HG03095 (cell line): ENCODE results near the gene TAF4B.
"Not testable (repeated sequence)": the region's sequence is repeated elsewhere in the genome, so short reads cannot be mapped to it uniquely, and the experiment has no call there.

Experiments
- ATAC-seq: cut with Tn5 transposase; IDR thresholded peaks from one replicate; pipeline ENCODE4 v1.9.1; 2021; ENCODE audit warnings: moderate library complexity; ENCODE audit not compliant: unreplicated experiment

The TAF4B gene

GRCh38 chr18:26230497-26230896 lies 4.3 kb downstream of the TAF4B start:
- no peak for ATAC-seq

GRCh38 chr18:26233208-26233607 lies 7.0 kb downstream of the TAF4B start:
- ATAC-seq = no peak

- ATAC-seq = not testable (repeated sequence)
Observed at GRCh38 chr18:26237363-26237762, 11.1 kb downstream of the TAF4B start.

- not testable (repeated sequence) for ATAC-seq
Observed at GRCh38 chr18:26238718-26239117, 12.5 kb downstream of the TAF4B start.

- not testable (repeated sequence) for ATAC-seq
Observed at GRCh38 chr18:26242392-26242791, 16.1 kb downstream of the TAF4B start.

- not testable (repeated sequence) for ATAC-seq
Observed at GRCh38 chr18:26245434-26245833, 19.2 kb downstream of the TAF4B start.

GRCh38 chr18:26252411-26252810 lies 26.2 kb downstream of the TAF4B start:
- no peak for ATAC-seq

- ATAC-seq = not testable (repeated sequence)
Observed at GRCh38 chr18:26254808-26255207, 28.6 kb downstream of the TAF4B start.

- ATAC-seq = no peak
Observed at GRCh38 chr18:26255695-26256622, 29.7 kb downstream of the TAF4B start.

- ATAC-seq = no peak
Observed at GRCh38 chr18:26258711-26259110, 32.5 kb downstream of the TAF4B start.

- ATAC-seq = not testable (repeated sequence)
Observed at GRCh38 chr18:26259416-26259815, 33.2 kb downstream of the TAF4B start.

GRCh38 chr18:26262156-26262555 lies 35.9 kb downstream of the TAF4B start:
- no peak for ATAC-seq

GRCh38 chr18:26267357-26267930 lies 41.2 kb downstream of the TAF4B start:
- ATAC-seq = no peak

- no peak for ATAC-seq
Observed at GRCh38 chr18:26268454-26268853, 42.2 kb downstream of the TAF4B start.

GRCh38 chr18:26271917-26272549 lies 45.8 kb downstream of the TAF4B start:
- no peak for ATAC-seq

GRCh38 chr18:26277374-26277773 lies 51.1 kb downstream of the TAF4B start:
- no peak for ATAC-seq

- ATAC-seq = no peak
Observed at GRCh38 chr18:26279428-26279827, 53.2 kb downstream of the TAF4B start.

GRCh38 chr18:26286008-26286407 lies 59.8 kb downstream of the TAF4B start:
- ATAC-seq = no peak

- no peak for ATAC-seq
Observed at GRCh38 chr18:26287644-26288043, 61.4 kb downstream of the TAF4B start.

GRCh38 chr18:26290385-26290784 lies 64.1 kb downstream of the TAF4B start:
- ATAC-seq = no peak

- ATAC-seq = no peak
Observed at GRCh38 chr18:26293982-26294381, 67.7 kb downstream of the TAF4B start.

- no peak for ATAC-seq
Observed at GRCh38 chr18:26298107-26298506, 71.9 kb downstream of the TAF4B start.
